ENCODE data around the gene TRIM43B. TPM values are rescaled to one million over a fixed set of nuclear protein-coding genes. Genes with fewer than 3 reads are reported as not detected.
"Not testable (repeated sequence)": the region's sequence is repeated elsewhere in the genome, so short reads cannot be mapped to it uniquely, and the experiment has no call there.

The TRIM43B gene
- total RNA-seq, 1 experiment from 2014 or later, result not detected

GRCh38 chr2:95505222-95505621 is 20.7 kb upstream of the TRIM43B start:
- no peak for ATAC-seq
- H3K9ac ChIP-seq (ENCODE audit: low read length), result no peak overlapping the region
- no peaks in the 10 kb centered on the region for H3K79me2 ChIP-seq (ENCODE audit: insufficient read depth, low read length)
- H3K27ac ChIP-seq (ENCODE audit: low read depth, low read length), result no peak overlapping the region
- no peak overlapping the region for H2AFZ ChIP-seq (ENCODE audit: low read depth, low read length, poor library complexity, severe bottlenecking)
- no peaks in the 10 kb centered on the region for H3K9me2 ChIP-seq (ENCODE audit: insufficient read depth)
- intact Hi-C loops (cut with micrococcal nuclease), result no loop called here
- H3K36me3 ChIP-seq (ENCODE audit: control insufficient read depth in 1 of 2, insufficient read depth in 2 of 2, low read length in 2 of 2), result no peaks in the 10 kb centered on the region
- no peak for TF ChIP-seq POLR2A (IDR thresholded peaks at IDR 0.05; ENCODE audit: borderline replicate concordance, extremely low read depth, insufficient read depth, insufficient read length)
- no peak for TF ChIP-seq EGR1 (IDR thresholded peaks at IDR 0.05; ENCODE audit: low read depth)
- no peak for TF ChIP-seq JUND (IDR thresholded peaks at IDR 0.05)
- TF ChIP-seq YY1 (IDR thresholded peaks at IDR 0.05; ENCODE audit: extremely low read depth, insufficient replicate concordance, low read depth, low read length), result no peak
- TF ChIP-seq EZH2phosphoT487 (IDR thresholded peaks at IDR 0.05; ENCODE audit: borderline replicate concordance), result no peak
- no peak for TF ChIP-seq ELF1 (IDR thresholded peaks at IDR 0.05; ENCODE audit: borderline replicate concordance, low read depth)
- TF ChIP-seq SP1 (IDR thresholded peaks at IDR 0.05; ENCODE audit: low read depth), result no peak
- TF ChIP-seq SRF (IDR thresholded peaks at IDR 0.05; ENCODE audit: low read depth), result no peak
- TF ChIP-seq CTCF (IDR thresholded peaks at IDR 0.05 in 2 of 3, conservative IDR thresholded peaks at IDR 0.05 in 1 of 3; ENCODE audit: borderline replicate concordance in 1 of 3, insufficient read depth in 1 of 3, low read depth in 2 of 3, low read length in 2 of 3), result no peak
- no peak for TF ChIP-seq ZFX (IDR thresholded peaks at IDR 0.05)
- POLR2A ChIA-PET, result no interaction called here
- CTCF ChIA-PET, result no interaction called here
- RAD21 ChIA-PET (ENCODE audit: low non-redundant PET in 1 of 2, low total read pairs in 2 of 2, uncharacterized antibody in 2 of 2, unreplicated experiment in 2 of 2), result no interaction called here
- no peak for DNase-seq (ENCODE audit: low read depth, low spot score)
- H3K27me3 ChIP-seq (ENCODE audit: insufficient read depth, low read length), result no peaks in the 10 kb centered on the region
- BruUV-seq (replicated peaks), result no TSS peak
- H4K20me1 ChIP-seq (ENCODE audit: insufficient read depth), result no peaks in the 10 kb centered on the region
- no peak overlapping the region for H3K4me3 ChIP-seq (replicated peaks in 1 of 2; ENCODE audit: low read depth in 1 of 2, low read length in 2 of 2)
- no peaks in the 10 kb centered on the region for H3K9me3 ChIP-seq (ENCODE audit: control insufficient read depth in 1 of 2, insufficient read depth in 1 of 2, low read depth in 1 of 2, low read length in 2 of 2)
- no peak overlapping the region for H3K4me2 ChIP-seq (ENCODE audit: low read length)
- no peaks in the 10 kb centered on the region for H3K4me1 ChIP-seq (ENCODE audit: control insufficient read depth in 1 of 2, insufficient read depth in 2 of 2, low read length in 2 of 2)

GRCh38 chr2:95500854-95501253 is 16.3 kb upstream of the TRIM43B start:
- Histone ChIP-seq H3K4me2 (ENCODE audit: low read length) (no peak overlapping the region), H3K36me3 (ENCODE audit: control insufficient read depth in 1 of 2, insufficient read depth in 2 of 2, low read length in 2 of 2) (no peaks in the 10 kb centered on the region), H2AFZ (ENCODE audit: low read depth, low read length, poor library complexity, severe bottlenecking) (no peak overlapping the region), H3K27me3 (ENCODE audit: insufficient read depth, low read length) (no peaks in the 10 kb centered on the region), H3K9me3 (ENCODE audit: control insufficient read depth in 1 of 2, insufficient read depth in 1 of 2, low read depth in 1 of 2, low read length in 2 of 2) (no peaks in the 10 kb centered on the region), H3K79me2 (ENCODE audit: insufficient read depth, low read length) (no peaks in the 10 kb centered on the region), H3K4me1 (ENCODE audit: control insufficient read depth in 1 of 2, insufficient read depth in 2 of 2, low read length in 2 of 2) (no peaks in the 10 kb centered on the region), H3K9ac (ENCODE audit: low read length) (no peak overlapping the region), H3K4me3 (replicated peaks in 1 of 2; ENCODE audit: low read depth in 1 of 2, low read length in 2 of 2) (no peak overlapping the region), H3K27ac (ENCODE audit: low read depth, low read length) (no peak overlapping the region), H4K20me1 (ENCODE audit: insufficient read depth) (no peaks in the 10 kb centered on the region), H3K9me2 (ENCODE audit: insufficient read depth) (no peaks in the 10 kb centered on the region)
- POLR2A ChIA-PET, result no interaction called here
- intact Hi-C loops (cut with micrococcal nuclease), result no loop called here
- ATAC-seq, result no peak
- CTCF ChIA-PET, result no interaction called here
- no TSS peak for BruUV-seq (replicated peaks)
- DNase-seq (ENCODE audit: low read depth, low spot score), result no peak
- TF ChIP-seq SP1 (IDR thresholded peaks at IDR 0.05; ENCODE audit: low read depth) (no peak), EZH2phosphoT487 (IDR thresholded peaks at IDR 0.05; ENCODE audit: borderline replicate concordance) (no peak), ZNF274 (IDR thresholded peaks at IDR 0.05; ENCODE audit: low read depth, low read length) (no peak), RAD21 (IDR thresholded peaks at IDR 0.05; ENCODE audit: low read depth) (no peak), JUND (IDR thresholded peaks at IDR 0.05) (no peak), SIN3A (IDR thresholded peaks at IDR 0.05; ENCODE audit: low read depth) (no peak)
- RAD21 ChIA-PET (ENCODE audit: low non-redundant PET in 1 of 2, low total read pairs in 2 of 2, uncharacterized antibody in 2 of 2, unreplicated experiment in 2 of 2), result no interaction called here

- not testable (repeated sequence) for H3K4me2 ChIP-seq (ENCODE audit: low read length)
Measured at GRCh38 chr2:95492076-95492475, 7.5 kb upstream of the TRIM43B start.

More at GRCh38 chr2:95492076-95492475, 7.5 kb upstream of the TRIM43B start:
- H3K9me2 ChIP-seq (ENCODE audit: insufficient read depth); intact Hi-C loops (cut with micrococcal nuclease); DNase-seq (ENCODE audit: low read depth, low spot score); ATAC-seq; H3K4me3 ChIP-seq (replicated peaks in 1 of 2; ENCODE audit: low read depth in 1 of 2, low read length in 2 of 2); H3K36me3 ChIP-seq (ENCODE audit: control insufficient read depth in 1 of 2, insufficient read depth in 2 of 2, low read length in 2 of 2); H2AFZ ChIP-seq (ENCODE audit: low read depth, low read length, poor library complexity, severe bottlenecking); RAD21 ChIA-PET (ENCODE audit: low non-redundant PET in 1 of 2, low total read pairs in 2 of 2, uncharacterized antibody in 2 of 2, unreplicated experiment in 2 of 2); POLR2A ChIA-PET; H3K27ac ChIP-seq (ENCODE audit: low read depth, low read length); CTCF ChIA-PET; H3K79me2 ChIP-seq (ENCODE audit: insufficient read depth, low read length); H3K27me3 ChIP-seq (ENCODE audit: insufficient read depth, low read length); H3K4me1 ChIP-seq (ENCODE audit: control insufficient read depth in 1 of 2, insufficient read depth in 2 of 2, low read length in 2 of 2); BruUV-seq (replicated peaks); H3K9ac ChIP-seq (ENCODE audit: low read length); H3K9me3 ChIP-seq (ENCODE audit: control insufficient read depth in 1 of 2, insufficient read depth in 1 of 2, low read depth in 1 of 2, low read length in 2 of 2); H4K20me1 ChIP-seq (ENCODE audit: insufficient read depth): not testable (repeated sequence)

All from HCT116 (cell line).